ENCODE measurements around the gene CELSR2.

CELSR2 gene

GRCh38 chr1:109281680-109282496 lies 32.5 kb downstream of the CELSR2 start:
- no peaks in the 10 kb centered on the region for H4K20me1 ChIP-seq (ENCODE audit: insufficient read depth, low read length)
- H3K36me3 ChIP-seq (replicated peaks; ENCODE audit: insufficient read depth, low read length): no peaks in the 10 kb centered on the region
- no peaks in the 10 kb centered on the region for H3K9me2 ChIP-seq (replicated peaks; ENCODE audit: insufficient read depth, low read length)
- H3K4me1 ChIP-seq (ENCODE audit: low read length): peaks cover 19% of the 10 kb centered on the region
- H3K4me2 ChIP-seq (ENCODE audit: low read depth, low read length): peak overlapping the region; percentile 89; the same call in 1 of the 2 replicates
- no peak overlapping the region for H2AFZ ChIP-seq (ENCODE audit: low read length)
- H3K9ac ChIP-seq (ENCODE audit: low read length): peak overlapping the region; percentile 31; the same call in 1 of the 2 replicates
- H3K79me2 ChIP-seq (ENCODE audit: low read length): peaks cover 7% of the 10 kb centered on the region; the same call in 1 of the 2 replicates
- DNase-seq: no peak
- no peaks in the 10 kb centered on the region for H3K9me3 ChIP-seq (replicated peaks; ENCODE audit: insufficient read depth, low read length)
- peaks cover 10% of the 10 kb centered on the region; the same call in 1 of the 2 replicates for H3F3A ChIP-seq (ENCODE audit: insufficient read depth, low read length)
- no peak overlapping the region for H3K27ac ChIP-seq (ENCODE audit: low read length)
- TF ChIP-seq EZH2phosphoT487 (IDR thresholded peaks at IDR 0.05; ENCODE audit: low read length) (no peak), EZH2 (optimal IDR thresholded peaks at IDR 0.05; ENCODE audit: low read depth, low read length) (no peak), CTCF (IDR thresholded peaks at IDR 0.05; ENCODE audit: low read length) (no peak)
- no peaks in the 10 kb centered on the region for H3K27me3 ChIP-seq (replicated peaks; ENCODE audit: insufficient read depth, low read length)
- peak overlapping the region; percentile 80 for H3K4me3 ChIP-seq (ENCODE audit: low read length)

- Histone ChIP-seq H3K27me3 (replicated peaks; ENCODE audit: insufficient read depth, low read length) (no peaks in the 10 kb centered on the region), H3K36me3 (replicated peaks; ENCODE audit: insufficient read depth, low read length) (no peaks in the 10 kb centered on the region), H3K4me3 (ENCODE audit: low read length) (peak overlapping the region; percentile 80), H3K4me1 (ENCODE audit: low read length) (peaks cover 14% of the 10 kb centered on the region; the same call in 1 of the 2 replicates), H2AFZ (ENCODE audit: low read length) (peak overlapping the region; percentile 86), H3K79me2 (ENCODE audit: low read length) (peaks cover 7% of the 10 kb centered on the region; the same call in 1 of the 2 replicates), H3K9me3 (replicated peaks; ENCODE audit: insufficient read depth, low read length) (no peaks in the 10 kb centered on the region), H3K4me2 (ENCODE audit: low read depth, low read length) (peak overlapping the region; percentile 89), H3K9ac (ENCODE audit: low read length) (peak overlapping the region; percentile 31; the same call in 1 of the 2 replicates), H4K20me1 (ENCODE audit: insufficient read depth, low read length) (no peaks in the 10 kb centered on the region), H3F3A (ENCODE audit: insufficient read depth, low read length) (peaks cover 10% of the 10 kb centered on the region; the same call in 1 of the 2 replicates), H3K9me2 (replicated peaks; ENCODE audit: insufficient read depth, low read length) (no peaks in the 10 kb centered on the region), H3K27ac (ENCODE audit: low read length) (no peak overlapping the region)
- TF ChIP-seq CTCF (IDR thresholded peaks at IDR 0.05; ENCODE audit: low read length) (no peak), EZH2phosphoT487 (IDR thresholded peaks at IDR 0.05; ENCODE audit: low read length) (no peak), EZH2 (optimal IDR thresholded peaks at IDR 0.05; ENCODE audit: low read depth, low read length) (no peak)
- DNase-seq: no peak
Observed at GRCh38 chr1:109282497-109282951, 33.2 kb downstream of the CELSR2 start.

- Histone ChIP-seq H3K9me2 (replicated peaks; ENCODE audit: insufficient read depth, low read length) (no peaks in the 10 kb centered on the region), H2AFZ (ENCODE audit: low read length) (peak within 1 kb of the TSS; percentile 86), H3K27me3 (replicated peaks; ENCODE audit: insufficient read depth, low read length) (no peaks in the 10 kb centered on the region), H3K4me1 (ENCODE audit: low read length) (0 out of 2 replicates have a peak, but pooled peaks cover 10% of the 10 kb centered on the region), H3K9me3 (replicated peaks; ENCODE audit: insufficient read depth, low read length) (no peaks in the 10 kb centered on the region), H3K4me3 (ENCODE audit: low read length) (peak within 1 kb of the TSS; percentile 80), H4K20me1 (ENCODE audit: insufficient read depth, low read length) (no peaks in the 10 kb centered on the region), H3K36me3 (replicated peaks; ENCODE audit: insufficient read depth, low read length) (no peaks in the 10 kb centered on the region), H3F3A (ENCODE audit: insufficient read depth, low read length) (peaks cover 10% of the 10 kb centered on the region; the same call in 1 of the 2 replicates), H3K79me2 (ENCODE audit: low read length) (peaks cover 7% of the 10 kb centered on the region; the same call in 1 of the 2 replicates), H3K27ac (ENCODE audit: low read length) (peak within 1 kb of the TSS; percentile 69), H3K9ac (ENCODE audit: low read length) (peak within 1 kb of the TSS; percentile 49; the same call in 1 of the 2 replicates), H3K4me2 (ENCODE audit: low read depth, low read length) (peak within 1 kb of the TSS; percentile 89)
- no peak for TF ChIP-seq EZH2 (optimal IDR thresholded peaks at IDR 0.05; ENCODE audit: low read depth, low read length)
- peak; percentile 43 for TF ChIP-seq CTCF (IDR thresholded peaks at IDR 0.05; ENCODE audit: low read length)
- no peak for TF ChIP-seq EZH2phosphoT487 (IDR thresholded peaks at IDR 0.05; ENCODE audit: low read length)
- peak; percentile 79 for DNase-seq
Observed at GRCh38 chr1:109282952-109283747, 33.8 kb downstream of the CELSR2 start, which contains the start of gene PSRC1. TSS of gene PSRC1 (minus strand) at chr1:109283145.
